GM18951 (cell line): Measurements from ENCODE around the gene ARMH4.

Experiments used
- POLR2A ChIP-seq: IDR thresholded peaks from 4 replicates; pipeline ENCODE4 v1.6.1; 2011; ENCODE audit warnings: mild to moderate bottlenecking; ENCODE audit not compliant: insufficient read length, insufficient read depth; ENCODE audit errors: extremely low read depth
- in situ Hi-C: fragments of 300-500 bp; cut with MboI; formaldehyde crosslinking; loops from one replicate; pipeline ENCODE4 v1.12.0; 2022; ENCODE audit warnings: low sequenced_read_pairs, mixed read lengths, inconsistent platforms; ENCODE audit not compliant: unreplicated experiment

ARMH4 gene

GRCh38 chr14:58026967-58027366 lies 125.0 kb downstream of the ARMH4 start:
- in situ Hi-C loops, result no loop called here
- TF ChIP-seq POLR2A, result no peak

DNA sequence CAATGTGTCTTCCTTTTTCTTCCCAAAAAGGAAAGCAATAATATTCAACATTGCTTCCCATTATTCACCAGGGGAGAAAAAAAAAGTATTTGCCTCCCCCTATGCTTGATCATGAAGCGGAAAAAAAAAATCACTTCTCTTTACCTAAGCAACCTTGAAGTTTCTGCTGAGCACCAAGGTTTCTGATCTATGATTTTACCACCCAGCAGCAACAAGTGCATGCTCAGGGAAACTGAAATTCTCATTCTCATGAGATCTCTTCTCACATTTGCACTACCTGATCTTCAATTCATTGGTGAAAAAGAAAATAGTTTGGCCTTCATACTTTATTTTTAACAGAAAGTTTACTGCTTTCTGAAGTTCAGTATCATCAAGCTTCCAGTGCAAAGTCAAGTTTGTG lies 125.8 kb downstream of the ARMH4 start:
- in situ Hi-C loops, result no loop called here
- TF ChIP-seq POLR2A, result no peak

GRCh38 chr14:58014778-58015177 lies 137.2 kb downstream of the ARMH4 start:
- in situ Hi-C loops, result no loop called here
- TF ChIP-seq POLR2A, result no peak

DNA sequence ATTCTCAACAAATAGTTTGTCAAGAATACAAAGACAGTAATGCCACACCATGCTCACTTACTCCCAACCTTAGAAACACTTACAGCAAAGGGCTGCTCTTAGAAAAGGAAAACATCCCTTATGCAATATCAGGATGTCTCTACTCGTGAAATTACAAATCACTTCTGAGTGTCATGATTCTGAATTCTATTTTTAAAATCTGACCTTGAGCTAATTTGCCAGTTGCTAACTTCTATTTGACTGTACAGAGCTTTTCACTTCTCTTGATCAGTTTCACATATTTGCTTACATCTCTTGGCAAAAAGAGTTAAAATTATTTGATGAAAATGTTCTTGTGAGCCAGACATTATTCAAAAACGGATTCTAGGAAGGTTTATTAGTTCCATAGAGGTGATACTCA lies 149.4 kb downstream of the ARMH4 start:
- in situ Hi-C loops, result no loop called here

GRCh38 chr14:57999979-58000378 lies 152.0 kb downstream of the ARMH4 start:
- in situ Hi-C loops, result no loop called here
- no peak for TF ChIP-seq POLR2A

More for the DNA sequence above, 149.4 kb downstream of the ARMH4 start:
- no peak for TF ChIP-seq POLR2A

GRCh38 chr14:57999471-57999870 lies 152.5 kb downstream of the ARMH4 start:
- no peak for TF ChIP-seq POLR2A

DNA sequence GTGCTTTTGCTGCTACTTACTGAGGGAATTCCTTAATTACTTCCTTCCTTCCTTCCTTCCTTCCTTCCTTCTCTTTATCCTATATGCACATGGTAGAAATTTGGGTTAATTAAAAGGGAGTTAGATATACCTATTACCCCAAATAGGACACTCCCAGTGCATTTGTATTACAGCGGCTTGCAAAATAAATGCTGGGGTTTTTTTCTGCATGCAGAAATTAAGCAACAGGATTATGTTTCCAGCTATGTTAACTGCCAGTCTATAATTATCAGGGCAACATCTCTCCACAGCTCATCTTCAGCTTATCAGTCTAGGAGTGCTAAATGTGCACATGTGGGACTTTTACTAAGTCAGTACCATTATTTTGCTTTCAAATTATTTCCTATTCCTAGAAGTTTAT lies 153.2 kb downstream of the ARMH4 start:
- TF ChIP-seq POLR2A, result no peak
- in situ Hi-C loops, result no loop called here

More at GRCh38 chr14:57999471-57999870, 152.5 kb downstream of the ARMH4 start:
- in situ Hi-C loops, result no loop called here

GRCh38 chr14:57991353-57991752 lies 160.7 kb downstream of the ARMH4 start:
- no peak for TF ChIP-seq POLR2A
- in situ Hi-C loops, result no loop called here

DNA sequence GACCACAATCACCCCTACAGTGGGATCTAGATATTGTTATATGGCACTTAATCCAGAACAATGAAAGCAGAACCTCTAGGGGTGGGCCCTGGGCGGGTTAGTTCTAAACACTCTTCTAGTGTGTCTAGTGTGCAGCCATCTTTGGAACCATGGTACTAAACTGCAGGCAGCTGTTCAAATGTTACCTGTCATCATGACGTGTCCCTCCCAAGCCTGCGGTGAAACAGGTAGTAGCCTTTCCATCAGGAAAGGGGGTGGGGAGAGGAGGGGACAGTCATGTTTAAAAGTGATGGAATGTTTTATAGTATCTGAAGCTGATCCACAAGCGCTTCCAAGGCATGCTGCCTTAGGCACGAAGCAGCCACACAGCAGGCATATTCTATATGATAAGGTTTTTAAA lies 163.6 kb downstream of the ARMH4 start:
- in situ Hi-C loops, result no loop called here
- TF ChIP-seq POLR2A, result no peak

- in situ Hi-C loops, result no loop called here
- no peak for TF ChIP-seq POLR2A
These were observed 164.3 kb downstream of the ARMH4 start for GRCh38 chr14:57987596-57988300.

DNA sequence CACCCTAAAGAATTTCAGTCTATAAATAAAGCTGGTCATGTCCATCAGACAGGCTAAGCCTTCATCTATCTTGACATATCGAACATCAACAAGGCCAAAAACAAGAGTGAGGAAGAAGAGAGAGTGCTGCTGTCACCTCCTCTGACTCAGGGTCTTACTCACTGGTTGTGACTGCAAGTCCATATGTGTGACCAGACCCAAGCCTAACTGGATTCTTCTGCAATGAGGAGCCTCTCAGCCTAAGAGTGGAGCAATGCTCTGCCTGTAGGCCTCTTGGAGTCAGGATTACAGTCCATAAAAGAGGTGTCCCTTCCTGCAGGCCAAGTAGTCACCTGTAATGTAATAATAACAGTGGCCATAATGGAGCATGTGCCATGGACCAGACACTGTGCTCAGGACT lies 165.0 kb downstream of the ARMH4 start:
- no peak for TF ChIP-seq POLR2A
- in situ Hi-C loops, result no loop called here

GRCh38 chr14:57982804-57983634 lies 169.0 kb downstream of the ARMH4 start:
- in situ Hi-C loops, result no loop called here
- TF ChIP-seq POLR2A, result no peak

GRCh38 chr14:57981817-57982560 lies 170.0 kb downstream of the ARMH4 start:
- in situ Hi-C loops, result no loop called here
- TF ChIP-seq POLR2A, result no peak
